B cell (primary cell): ENCODE results near the gene EXOC6B. TPM values are rescaled to one million over a fixed set of nuclear protein-coding genes. Genes with fewer than 3 reads are reported as not detected.

Experiments
- ATAC-seq: fragments of 200-7000 bp; cut with Tn5 transposase; one replicate; pipeline ENCODE4 v1.10.0; 2021; ENCODE audit warnings: low read depth, mild to moderate bottlenecking, moderate number of reproducible peaks, moderate library complexity
- CTCF ChIA-PET: fragments of 350-600 bp; sonication (Branson Sonifier 250); formaldehyde crosslinking; loops from one replicate; lab custom pipeline; 2021; ENCODE audit warnings: antibody characterized with exemption, inconsistent platforms; lab: Charles Lee
- POLR2A ChIA-PET: fragments of 350-600 bp; sonication (Branson Sonifier 250); formaldehyde crosslinking; loops from one replicate; lab custom pipeline; 2021; ENCODE audit warnings: antibody characterized with exemption; lab: Charles Lee
- DNase-seq: peaks from one replicate; pipeline ENCODE4 v3.0.0; 2013
- H2AFZ ChIP-seq: 2 replicates; pipeline ENCODE4 v1.6.1; 2012; ENCODE audit warnings: mild to moderate bottlenecking, low read depth, low read length; ENCODE audit not compliant: insufficient read depth, poor library complexity, severe bottlenecking
- H3K27ac ChIP-seq, 2 donors: 1 replicate in 1 of 2; 2 replicates in 1 of 2; pipeline ENCODE4 v1.5.1; 2012 to 2013; ENCODE audit warnings: low read length in 2 of 2, mild to moderate bottlenecking in 2 of 2, moderate library complexity in 1 of 2
- H3K27me3 ChIP-seq, 4 experiments: fragments of 200-600 bp in 1 of 4; sonication (generic) in 1 of 4; replicated peaks in 1 of 4; 1 replicate in 2 of 4; 2 replicates in 2 of 4; pipeline versions ENCODE4 v1.6.1 to v1.7.0; 2013 to 2016; ENCODE audit warnings: low read length in 3 of 4, mild to moderate bottlenecking in 2 of 4, mixed read lengths in 1 of 4, moderate library complexity in 1 of 4; ENCODE audit not compliant: insufficient read depth in 4 of 4, control insufficient read depth in 3 of 4; ENCODE audit errors: control extremely low read depth in 1 of 4
- H3K36me3 ChIP-seq, 2 experiments: replicated peaks in 1 of 2; 1 replicate in 1 of 2; 2 replicates in 1 of 2; pipeline versions ENCODE4 v1.6.1 to v1.7.1; 2013; ENCODE audit warnings: low read length in 1 of 2; ENCODE audit not compliant: insufficient read depth in 2 of 2, control insufficient read depth in 1 of 2; ENCODE audit errors: control extremely low read depth in 1 of 2, extremely low read depth in 1 of 2
- H3K4me1 ChIP-seq, 2 donors: fragments of 200-600 bp in 1 of 2; sonication (generic) in 1 of 2; 1 replicate in 1 of 2; 2 replicates in 1 of 2; pipeline versions ENCODE4 v1.5.1 to v1.6.1; 2013 to 2017; ENCODE audit warnings: low read length in 2 of 2; ENCODE audit not compliant: control insufficient read depth in 2 of 2, insufficient read depth in 2 of 2
- H3K4me2 ChIP-seq: replicated peaks from 2 replicates; pipeline ENCODE3; 2012; ENCODE audit warnings: mild to moderate bottlenecking, low read depth, low read length; ENCODE audit not compliant: poor library complexity, severe bottlenecking
- H3K4me3 ChIP-seq, 5 experiments: fragments of 200-600 bp in 1 of 5; sonication (generic) in 1 of 5; 1 replicate in 3 of 5; 2 replicates in 2 of 5; pipeline versions ENCODE4 v1.5.1 to v1.7.0; 2011 to 2016; ENCODE audit warnings: low read length in 4 of 5, mild to moderate bottlenecking in 4 of 5, low read depth in 2 of 5, control low read depth in 1 of 5, moderate library complexity in 1 of 5; ENCODE audit not compliant: insufficient read depth in 1 of 5; ENCODE audit errors: control extremely low read depth in 1 of 5, extremely low read depth in 1 of 5
- H3K79me2 ChIP-seq: fragments of 200-600 bp; sonication (generic); one replicate; pipeline ENCODE4 v1.6.0; 2016; ENCODE audit warnings: low read length; ENCODE audit not compliant: control insufficient read depth, insufficient read depth
- H3K9ac ChIP-seq: fragments of 200-600 bp; sonication (generic); 2 replicates; pipeline ENCODE4 v1.6.1; 2017; ENCODE audit warnings: mild to moderate bottlenecking, low read length, moderate library complexity
- H3K9me3 ChIP-seq, 3 donors: one replicate each; pipeline versions ENCODE4 v1.6.1 to v1.7.1; 2013; ENCODE audit warnings: low read length in 2 of 3; ENCODE audit not compliant: control insufficient read depth in 2 of 3, insufficient read depth in 1 of 3; ENCODE audit errors: control extremely low read depth in 1 of 3
- H4K20me1 ChIP-seq: 2 replicates; pipeline ENCODE4 v1.6.0; 2012; ENCODE audit warnings: mild to moderate bottlenecking, low read length; ENCODE audit not compliant: insufficient read depth, control insufficient read depth, poor library complexity, severe bottlenecking
- H3K27ac Mint-ChIP-seq: one replicate; pipeline ENCODE4 v1.8.0; 2021; ENCODE audit warnings: mixed read lengths
- H3K27me3 Mint-ChIP-seq: one replicate; pipeline ENCODE4 v1.8.0; 2021; ENCODE audit warnings: mixed read lengths
- H3K4me1 Mint-ChIP-seq: one replicate; pipeline ENCODE4 v1.8.0; 2021; ENCODE audit warnings: mixed read lengths
- H3K4me3 Mint-ChIP-seq: one replicate; pipeline ENCODE4 v1.8.0; 2021; ENCODE audit warnings: mixed read lengths
- H3K9me3 Mint-ChIP-seq: one replicate; pipeline ENCODE4 v1.8.0; 2022; ENCODE audit warnings: mixed read lengths; ENCODE audit not compliant: insufficient read depth
- CTCF ChIP-seq: fragments of 200-600 bp; IDR thresholded peaks from one replicate; pipeline ENCODE4 v1.8.0; 2022; ENCODE audit warnings: antibody characterized with exemption, mild to moderate bottlenecking
- EZH2 ChIP-seq: IDR thresholded peaks from 2 replicates; pipeline ENCODE4 v1.6.1; 2012; ENCODE audit warnings: borderline replicate concordance, low read depth, mild to moderate bottlenecking, moderate library complexity, low read length; ENCODE audit not compliant: insufficient read depth, poor library complexity, severe bottlenecking
- WGBS: methylation state at CpG from one replicate; pipeline ENCODE4 v1.1.5; 2013; ENCODE audit warnings: missing lambda C conversion rate; ENCODE audit not compliant: insufficient coverage; 5-methylcytosine and 5-hydroxymethylcytosine counted together
- intact Hi-C: fragments of 100-400 bp; cut with micrococcal nuclease; formaldehyde crosslinking; loops from one replicate; pipeline ENCODE4 v1.10.0; 2022
- polyA plus RNA-seq: library from polyadenylated mRNA; depleted of rRNA; stranded (reverse); fragments of >200 nt; gene quantifications from 2 replicates; pipeline ENCODE4 v1.2.3, GENCODE V29; 2012
- total RNA-seq, 2 donors: library from RNA; stranded (reverse); fragments of 120-200 nt in 1 of 2; gene quantifications; 1 replicate in 1 of 2; 2 replicates in 1 of 2; pipeline versions ENCODE4 v1.2.3 to v1.2.4, GENCODE V29; 2013 to 2022

EXOC6B gene
- total and polyA plus RNA-seq, 2 donors (not counting 1 experiment from before 2014, with no cell fraction given) = 4.8 to 22.6 TPM

- H3K27me3 ChIP-seq = no peaks in the 10 kb centered on the region
- H3K4me3 Mint-ChIP-seq = no peak overlapping the region
- WGBS = 100% methylated on average over 1 of the region's 1 CpG
- no peaks in the 10 kb centered on the region for H3K4me1 ChIP-seq
- peaks cover 0 to 5% (median 4%) of the 10 kb centered on the region in 3 donors for H3K9me3 ChIP-seq
- peaks cover 13% of the 10 kb centered on the region for H3K9me3 Mint-ChIP-seq
- TF ChIP-seq EZH2 = no peak
- no peak for TF ChIP-seq CTCF
- H3K4me1 Mint-ChIP-seq = no peaks in the 10 kb centered on the region
- H3K27ac ChIP-seq = no peak overlapping the region
- H2AFZ ChIP-seq = no peak overlapping the region
- H4K20me1 ChIP-seq = no peaks in the 10 kb centered on the region
- ChIA-PET POLR2A (no interaction called here), CTCF (no interaction called here)
- no peaks in the 10 kb centered on the region for H3K79me2 ChIP-seq
- H3K9ac ChIP-seq = no peak overlapping the region
- DNase-seq = no peak
- H3K4me3 ChIP-seq = no peak overlapping the region
- ATAC-seq = no peak
- H3K27ac Mint-ChIP-seq = no peak overlapping the region
- intact Hi-C loops = no loop called here
- no peaks in the 10 kb centered on the region for H3K27me3 Mint-ChIP-seq
- H3K4me2 ChIP-seq = no peak overlapping the region
- H3K36me3 ChIP-seq = no peaks in the 10 kb centered on the region
Observed at GRCh38 chr2:72386288-72386687, 439.5 kb downstream of the EXOC6B start.

- CTCF ChIA-PET = no interaction called here
- Histone ChIP-seq H3K4me3 (no peak overlapping the region), H3K36me3 (no peaks in the 10 kb centered on the region), H3K4me2 (no peak overlapping the region), H3K9me3 (no peaks in the 10 kb centered on the region), H3K27ac (no peak overlapping the region), H3K79me2 (no peaks in the 10 kb centered on the region), H3K4me1 (no peaks in the 10 kb centered on the region), H3K27me3 (no peaks in the 10 kb centered on the region), H4K20me1 (no peaks in the 10 kb centered on the region), H3K9ac (no peak overlapping the region), H2AFZ (no peak overlapping the region)
- intact Hi-C loops = no loop called here
- DNase-seq (no peak), ATAC-seq (no peak)
- Mint-ChIP-seq H3K4me3 (no peak overlapping the region), H3K27me3 (no peaks in the 10 kb centered on the region), H3K9me3 (no peaks in the 10 kb centered on the region), H3K4me1 (no peaks in the 10 kb centered on the region), H3K27ac (no peak overlapping the region)
- WGBS = no CpG with 5 or more reads among the region's 1 CpG
- POLR2A ChIA-PET = no interaction called here
- TF ChIP-seq EZH2 (no peak), CTCF (no peak)
Observed at GRCh38 chr2:72378753-72379348, 447.0 kb downstream of the EXOC6B start.
